Fibroblast of villous mesenchyme (primary cell): ENCODE measurements around the gene KIRREL3. TPM values are rescaled to one million over a fixed set of nuclear protein-coding genes. Genes with fewer than 3 reads are reported as not detected.

Experiments used
- DNase-seq: peaks from one replicate; pipeline ENCODE4 v3.0.0-alpha.2; 2010; ENCODE audit warnings: low read depth
- H3K4me3 ChIP-seq: 2 replicates; pipeline ENCODE4 v1.5.1; 2011; ENCODE audit warnings: low read depth, mild to moderate bottlenecking, low read length
- CTCF ChIP-seq: IDR thresholded peaks from 2 replicates; pipeline ENCODE4 v1.5.1; 2012; ENCODE audit warnings: low read depth, mild to moderate bottlenecking, low read length; ENCODE audit not compliant: insufficient read depth
- total RNA-seq: library from RNA; depleted of rRNA; stranded (reverse); fragments of >200 nt; gene quantifications from 2 replicates; pipeline ENCODE4 v1.2.3, GENCODE V29; 2012

KIRREL3 gene
- total RNA-seq, 1 donor: 9.9 TPM

DNA sequence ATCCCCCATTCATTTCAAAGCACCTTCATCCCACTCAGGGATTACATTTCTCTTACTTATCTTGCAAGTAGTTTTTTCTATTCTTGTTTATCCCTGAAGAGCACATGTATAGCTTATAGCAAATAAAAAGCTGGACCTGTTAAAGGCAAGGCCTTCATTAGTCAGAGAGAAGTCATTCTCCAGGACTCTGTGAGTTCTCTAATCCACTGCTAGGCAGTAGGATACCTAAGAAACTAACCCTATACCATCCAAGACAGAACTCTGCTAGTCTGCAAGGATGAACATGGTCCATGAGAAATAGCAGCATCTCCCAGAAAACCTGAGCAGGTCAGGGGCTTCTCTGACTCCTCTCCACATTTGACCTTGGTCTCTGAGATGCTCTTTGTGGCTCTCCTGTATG is 104.5 kb downstream of the KIRREL3 start:
- no peak for TF ChIP-seq CTCF
- H3K4me3 ChIP-seq: no peak overlapping the region
- no peak for DNase-seq

GRCh38 chr11:126893796-126894195 is 106.8 kb downstream of the KIRREL3 start:
- H3K4me3 ChIP-seq: no peak overlapping the region
- no peak for DNase-seq
- no peak for TF ChIP-seq CTCF

DNA sequence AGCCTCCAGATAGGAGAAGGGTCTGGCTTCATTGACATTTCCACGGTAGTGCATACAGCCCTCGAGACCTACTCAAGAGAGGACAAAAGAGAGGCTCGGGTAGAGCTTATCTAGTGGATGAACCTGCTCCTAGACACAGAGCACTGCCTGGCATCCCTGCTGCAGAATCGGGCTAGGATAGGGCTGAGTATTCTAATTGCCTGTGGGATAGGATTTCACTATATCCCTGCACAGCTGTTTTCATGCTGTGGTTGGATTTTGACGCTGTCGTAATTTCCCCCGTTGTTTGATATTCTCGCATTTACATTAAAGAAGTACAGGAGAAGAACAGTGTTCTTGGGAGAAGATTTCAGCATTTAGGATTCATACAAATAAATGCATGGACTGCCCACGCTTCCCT is 107.8 kb downstream of the KIRREL3 start:
- no peak for TF ChIP-seq CTCF
- H3K4me3 ChIP-seq: no peak overlapping the region
- no peak for DNase-seq

DNA sequence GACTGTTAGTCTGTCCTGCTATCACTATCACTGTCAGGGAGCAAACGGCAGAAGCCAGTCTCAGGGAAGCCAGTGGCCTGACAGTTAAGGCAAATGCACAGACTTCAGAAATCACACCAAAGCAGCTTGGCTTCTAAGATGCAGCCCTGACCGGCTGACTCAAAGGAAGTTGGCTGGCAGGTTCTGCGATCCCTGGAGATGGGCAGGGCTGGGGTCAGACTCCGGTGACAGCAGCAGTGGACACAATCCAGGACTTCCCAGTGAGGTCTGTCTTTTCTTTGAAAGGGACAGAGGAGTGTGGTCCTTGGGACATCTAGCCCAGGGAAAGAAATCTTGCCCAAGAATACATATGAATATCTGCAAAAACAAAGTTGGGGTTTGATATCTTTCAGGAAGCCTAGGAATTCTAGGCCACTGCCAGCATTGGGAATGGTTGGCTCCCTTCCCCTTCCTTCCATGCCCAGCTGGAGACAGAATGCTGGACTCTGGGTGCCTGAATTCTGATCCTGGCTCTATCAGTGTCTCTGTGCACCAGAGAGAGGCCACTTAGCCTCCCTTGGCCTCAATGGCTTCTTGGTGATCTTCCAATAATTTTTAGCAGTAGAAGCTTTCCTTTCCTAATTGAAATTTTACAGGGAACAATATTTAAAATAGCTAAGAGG is 108.9 kb downstream of the KIRREL3 start:
- no peak for TF ChIP-seq CTCF
- DNase-seq: no peak
- no peak overlapping the region for H3K4me3 ChIP-seq

DNA sequence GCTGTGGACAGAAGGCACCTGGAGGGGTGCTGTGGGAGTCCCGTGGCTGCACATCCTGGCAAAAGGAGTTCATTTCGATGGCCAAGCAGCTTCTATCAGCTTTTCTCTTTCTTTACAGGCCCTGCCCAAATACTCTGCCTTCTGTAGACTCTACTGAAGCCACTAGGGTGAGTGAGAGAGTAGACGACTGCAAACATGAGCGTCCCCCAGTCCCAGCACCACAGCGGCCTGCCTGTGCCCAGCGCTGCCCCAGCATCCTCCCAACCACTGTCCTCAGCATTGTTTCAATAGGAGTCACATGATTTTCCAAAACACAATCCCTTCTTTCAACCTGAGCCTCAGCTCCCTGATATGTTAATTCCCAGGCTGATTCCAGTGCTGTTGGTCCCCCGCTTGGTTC is 110.0 kb downstream of the KIRREL3 start:
- no peak for DNase-seq
- H3K4me3 ChIP-seq: no peak overlapping the region
- TF ChIP-seq CTCF: no peak

DNA sequence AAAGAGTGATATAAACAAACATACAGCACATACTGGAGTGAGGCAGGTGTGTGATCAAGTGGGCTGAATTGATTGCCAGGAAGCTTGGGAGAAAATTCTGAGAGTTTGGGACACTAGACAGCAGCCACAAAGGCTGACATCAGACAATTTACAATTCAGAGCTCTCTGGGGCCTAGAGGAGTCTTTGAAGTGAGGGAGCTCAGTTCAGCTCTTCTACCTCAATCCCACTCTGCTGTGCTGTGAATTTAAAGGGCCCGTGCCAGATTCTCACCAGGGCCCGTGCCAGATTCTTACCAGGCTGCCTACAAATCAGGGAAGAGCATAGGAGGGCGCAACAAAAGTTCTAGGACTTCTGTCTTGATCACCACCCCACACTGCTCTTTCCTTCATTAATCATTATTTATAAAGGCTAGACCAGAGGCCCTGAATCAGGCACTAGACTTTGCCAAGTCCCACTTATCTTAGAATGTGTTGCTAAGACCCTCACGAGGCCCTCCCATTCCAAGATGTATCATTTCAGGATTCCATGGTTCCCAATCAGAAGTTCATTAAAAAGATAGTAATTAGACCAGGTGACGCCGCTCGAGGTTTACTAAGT is 112.4 kb downstream of the KIRREL3 start:
- DNase-seq: no peak
- H3K4me3 ChIP-seq: no peak overlapping the region
- TF ChIP-seq CTCF: no peak

- H3K4me3 ChIP-seq: no peak overlapping the region
- no peak for DNase-seq
- TF ChIP-seq CTCF: no peak
Observed at GRCh38 chr11:126886636-126887035, 113.9 kb downstream of the KIRREL3 start.
